Natural killer cell (primary cell): ENCODE results near the gene CCDC187. TPM values are rescaled to one million over a fixed set of nuclear protein-coding genes. Genes with fewer than 3 reads are reported as not detected.

Experiments used
- ATAC-seq, 3 donors: fragments of 150-1000 bp in 2 of 3; fragments of 200-7000 bp in 1 of 3; cut with Tn5 transposase; 1 replicate in 1 of 3; 2 replicates in 2 of 3; pipeline ENCODE4 v1.10.0; 2021; ENCODE audit warnings: mild to moderate bottlenecking in 2 of 3, moderate library complexity in 2 of 3
- DNase-seq, 2 donors: peaks; one replicate each; pipeline versions ENCODE4 v3.0.0 to v3.0.0-alpha.2; 2013 to 2021; ENCODE audit warnings: mixed read lengths in 1 of 2
- H3K27ac ChIP-seq: one replicate; pipeline ENCODE4 v1.5.1; 2013; ENCODE audit warnings: mild to moderate bottlenecking, low read length
- H3K27me3 ChIP-seq: one replicate; pipeline ENCODE4 v1.6.1; 2013; ENCODE audit warnings: low read length; ENCODE audit not compliant: control insufficient read depth, insufficient read depth
- H3K36me3 ChIP-seq: one replicate; pipeline ENCODE4 v1.6.1; 2013; ENCODE audit warnings: low read length; ENCODE audit not compliant: control insufficient read depth, insufficient read depth
- H3K4me1 ChIP-seq: one replicate; pipeline ENCODE4 v1.6.1; 2013; ENCODE audit warnings: low read length; ENCODE audit not compliant: control insufficient read depth, insufficient read depth
- H3K4me3 ChIP-seq: one replicate; pipeline ENCODE4 v1.5.1; 2013; ENCODE audit warnings: low read length
- H3K9me3 ChIP-seq: one replicate; pipeline ENCODE4 v1.6.1; 2013; ENCODE audit warnings: low read length; ENCODE audit not compliant: control insufficient read depth, insufficient read depth
- H3K27ac Mint-ChIP-seq, 2 donors: one replicate each; pipeline ENCODE4 v1.8.0; 2022; ENCODE audit warnings: mild to moderate bottlenecking in 2 of 2, mixed read lengths in 2 of 2, moderate library complexity in 1 of 2
- H3K27me3 Mint-ChIP-seq, 2 donors: one replicate each; pipeline ENCODE4 v1.8.0; 2022; ENCODE audit warnings: low read depth in 2 of 2, mixed read lengths in 2 of 2
- H3K36me3 Mint-ChIP-seq: one replicate; pipeline ENCODE4 v1.8.0; 2022; ENCODE audit warnings: mixed read lengths
- H3K4me1 Mint-ChIP-seq, 2 donors: one replicate each; pipeline ENCODE4 v1.8.0; 2022; ENCODE audit warnings: mixed read lengths in 2 of 2
- H3K4me3 Mint-ChIP-seq: one replicate; pipeline ENCODE4 v1.8.0; 2022; ENCODE audit warnings: mild to moderate bottlenecking, moderate library complexity, mixed read lengths
- H3K9me3 Mint-ChIP-seq, 2 donors: one replicate each; pipeline ENCODE4 v1.8.0; 2022; ENCODE audit warnings: mixed read lengths in 2 of 2
- WGBS: methylation state at CpG from one replicate; pipeline ENCODE4 v1.1.7; 2013; ENCODE audit warnings: missing lambda C conversion rate; ENCODE audit not compliant: insufficient coverage; 5-methylcytosine and 5-hydroxymethylcytosine counted together
- intact Hi-C: fragments of 100-400 bp; cut with micrococcal nuclease; formaldehyde crosslinking; loops from one replicate; pipeline ENCODE4 v1.14.2; 2022
- total RNA-seq, 4 donors: library from RNA; stranded (reverse); fragments of 120-200 nt in 1 of 4; gene quantifications; one replicate each; pipeline versions ENCODE4 v1.2.3 to v1.2.4, GENCODE V29; 2013 to 2022
- TF ChIP-seq, protein P1 (sequence below): fragments of 200-600 bp; IDR thresholded peaks from one replicate; pipeline ENCODE4 v1.8.0; 2022; ENCODE audit warnings: antibody characterized with exemption

The CCDC187 gene
- total RNA-seq, 3 donors from 2014 or later (not counting 1 experiment from before 2014, with no cell fraction given), result 0.18 TPM; not detected in 2

DNA sequence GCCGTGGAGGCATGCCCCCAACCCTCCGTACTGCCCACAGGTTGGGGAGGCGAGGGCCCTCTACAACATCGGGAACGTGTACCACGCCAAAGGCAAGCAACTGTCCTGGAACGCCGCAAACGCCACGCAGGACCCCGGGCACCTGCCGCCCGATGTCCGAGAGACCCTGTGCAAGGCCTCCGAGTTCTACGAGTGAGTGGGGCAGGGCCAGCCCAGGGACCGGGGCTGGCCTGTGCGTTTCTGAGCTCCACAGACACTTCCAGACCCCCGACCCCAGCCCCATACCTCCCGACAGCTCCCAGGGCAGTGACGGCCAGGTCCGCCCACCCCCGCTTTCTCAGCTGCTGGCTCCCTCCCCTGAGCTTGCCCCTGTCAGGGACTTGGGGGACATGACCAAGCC, 33.0 kb upstream of the CCDC187 start:
- TF ChIP-seq, protein P1, sequence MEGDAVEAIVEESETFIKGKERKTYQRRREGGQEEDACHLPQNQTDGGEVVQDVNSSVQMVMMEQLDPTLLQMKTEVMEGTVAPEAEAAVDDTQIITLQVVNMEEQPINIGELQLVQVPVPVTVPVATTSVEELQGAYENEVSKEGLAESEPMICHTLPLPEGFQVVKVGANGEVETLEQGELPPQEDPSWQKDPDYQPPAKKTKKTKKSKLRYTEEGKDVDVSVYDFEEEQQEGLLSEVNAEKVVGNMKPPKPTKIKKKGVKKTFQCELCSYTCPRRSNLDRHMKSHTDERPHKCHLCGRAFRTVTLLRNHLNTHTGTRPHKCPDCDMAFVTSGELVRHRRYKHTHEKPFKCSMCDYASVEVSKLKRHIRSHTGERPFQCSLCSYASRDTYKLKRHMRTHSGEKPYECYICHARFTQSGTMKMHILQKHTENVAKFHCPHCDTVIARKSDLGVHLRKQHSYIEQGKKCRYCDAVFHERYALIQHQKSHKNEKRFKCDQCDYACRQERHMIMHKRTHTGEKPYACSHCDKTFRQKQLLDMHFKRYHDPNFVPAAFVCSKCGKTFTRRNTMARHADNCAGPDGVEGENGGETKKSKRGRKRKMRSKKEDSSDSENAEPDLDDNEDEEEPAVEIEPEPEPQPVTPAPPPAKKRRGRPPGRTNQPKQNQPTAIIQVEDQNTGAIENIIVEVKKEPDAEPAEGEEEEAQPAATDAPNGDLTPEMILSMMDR, result no peak
- no peaks in the 10 kb centered on the region for H3K4me1 ChIP-seq
- no peaks in the 10 kb centered on the region for H3K36me3 Mint-ChIP-seq

DNA sequence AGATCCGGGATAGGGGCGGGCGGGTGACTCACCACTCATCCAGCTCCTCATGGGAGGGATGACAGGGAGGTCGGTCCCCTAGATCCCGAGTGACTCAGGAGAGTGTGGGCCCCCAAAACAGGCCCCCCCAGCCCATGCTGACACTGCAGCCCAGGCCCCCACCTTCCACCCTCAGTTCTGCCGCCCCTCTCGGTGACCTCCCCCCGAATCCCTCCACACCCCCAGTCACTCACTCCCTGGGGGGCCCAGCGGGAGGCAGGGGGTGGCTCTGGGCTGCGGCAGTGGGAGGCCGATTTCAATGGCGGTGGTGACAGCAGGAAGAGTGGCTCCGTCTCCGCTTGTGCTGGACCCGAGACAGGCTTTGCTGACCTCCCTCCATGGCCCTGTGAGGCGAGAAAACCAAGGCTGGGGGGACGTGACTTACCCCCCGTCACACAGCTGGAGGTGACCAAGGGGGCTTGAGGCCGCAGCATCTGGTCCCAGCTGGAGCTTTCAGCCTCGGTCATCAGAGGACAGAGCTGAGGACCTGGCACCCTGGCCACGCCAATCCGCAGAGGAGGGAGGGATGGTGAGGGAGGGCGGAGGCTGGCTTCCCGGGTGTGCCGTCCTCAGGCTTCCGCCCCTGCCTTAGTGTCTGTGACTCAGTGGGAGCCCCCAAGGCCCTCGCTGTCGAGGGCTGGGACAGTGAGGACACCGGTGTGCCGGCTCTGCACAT, 32.4 kb upstream of the CCDC187 start:
- H3K27ac ChIP-seq, result no peak overlapping the region
- H3K27me3 ChIP-seq, result no peaks in the 10 kb centered on the region
- H3K4me3 Mint-ChIP-seq, result no peak overlapping the region
- no peaks in the 10 kb centered on the region for H3K4me1 ChIP-seq
- peaks cover 0 to 7% of the 10 kb centered on the region in 2 donors for H3K4me1 Mint-ChIP-seq
- TF ChIP-seq, protein P1, result no peak
- no peak overlapping the region for H3K4me3 ChIP-seq
- no peaks in the 10 kb centered on the region for H3K36me3 ChIP-seq
- no peak for ATAC-seq
- H3K27me3 Mint-ChIP-seq, result no peaks in the 10 kb centered on the region
- no peaks in the 10 kb centered on the region for H3K9me3 Mint-ChIP-seq
- H3K9me3 ChIP-seq, result no peaks in the 10 kb centered on the region
- no peaks in the 10 kb centered on the region for H3K36me3 Mint-ChIP-seq
- DNase-seq, result no peak
- no peak overlapping the region for H3K27ac Mint-ChIP-seq
- 94% methylated on average over 27 of the region's 30 CpGs for WGBS
- intact Hi-C loops, result no loop called here

More for the DNA sequence above, 33.0 kb upstream of the CCDC187 start:
- Mint-ChIP-seq H3K9me3 (no peaks in the 10 kb centered on the region), H3K27me3 (no peaks in the 10 kb centered on the region), H3K4me3 (no peak overlapping the region), H3K27ac (no peak overlapping the region), H3K4me1 (peaks cover 0 to 7% of the 10 kb centered on the region in 2 donors)
- Histone ChIP-seq H3K27ac (no peak overlapping the region), H3K4me3 (no peak overlapping the region), H3K27me3 (no peaks in the 10 kb centered on the region), H3K9me3 (no peaks in the 10 kb centered on the region), H3K36me3 (no peaks in the 10 kb centered on the region)
- intact Hi-C loops, result no loop called here
- WGBS, result 93% methylated on average over 23 of the region's 23 CpGs
- ATAC-seq (no peak), DNase-seq (no peak)

DNA sequence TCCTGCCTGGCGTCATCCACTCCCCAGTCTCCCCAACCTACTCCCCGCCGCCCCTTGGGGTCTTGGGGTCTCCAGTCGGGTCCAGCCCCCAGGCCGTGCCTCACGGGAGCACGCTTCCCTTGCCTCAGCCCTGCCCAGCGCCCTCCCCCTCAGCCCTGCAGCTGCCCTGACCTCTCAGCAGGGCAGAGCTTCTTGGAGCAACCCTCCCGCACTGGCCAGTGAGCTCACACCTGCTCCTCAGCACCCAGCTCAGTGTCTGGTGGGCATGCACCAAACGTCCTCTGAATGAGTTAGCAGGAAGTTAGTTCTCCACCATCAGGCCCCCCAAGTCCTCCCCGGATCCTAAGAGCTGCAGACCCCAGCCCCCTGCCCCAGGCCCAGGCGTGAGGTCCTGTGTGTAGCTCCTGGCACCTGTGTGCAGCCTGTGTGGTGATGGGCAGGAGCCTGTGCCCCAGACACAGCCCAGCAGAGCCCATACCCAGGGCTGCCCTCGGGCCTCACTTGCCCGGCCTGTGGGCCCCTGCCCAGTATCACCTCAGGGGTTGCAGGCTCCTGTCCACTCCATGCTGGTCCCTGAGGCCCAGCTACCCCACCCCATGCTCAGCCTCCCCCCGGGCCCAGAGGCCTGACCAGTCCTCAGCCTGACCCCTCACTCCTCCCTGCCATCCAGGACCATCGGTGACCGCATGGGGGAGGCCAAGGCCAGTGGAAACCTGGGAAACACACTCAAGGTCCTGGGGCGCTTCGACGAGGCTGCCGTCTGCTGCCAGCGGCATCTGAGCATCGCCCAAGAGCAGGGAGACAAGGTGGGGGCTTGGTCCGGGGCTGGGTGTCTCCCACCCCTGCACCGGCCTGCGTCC, 31.6 kb upstream of the CCDC187 start:
- H3K4me3 Mint-ChIP-seq, result no peak overlapping the region
- ATAC-seq, result no peak
- no peaks in the 10 kb centered on the region for H3K27me3 ChIP-seq
- 91% methylated on average over 26 of the region's 26 CpGs for WGBS
- intact Hi-C loops, result no loop called here
- H3K27ac Mint-ChIP-seq, result no peak overlapping the region
- H3K4me1 Mint-ChIP-seq, result peaks cover 0 to 7% of the 10 kb centered on the region in 2 donors
- TF ChIP-seq, protein P1, result no peak
- H3K36me3 ChIP-seq, result no peaks in the 10 kb centered on the region
- no peaks in the 10 kb centered on the region for H3K36me3 Mint-ChIP-seq
- H3K4me3 ChIP-seq, result no peak overlapping the region
- no peaks in the 10 kb centered on the region for H3K27me3 Mint-ChIP-seq
- no peaks in the 10 kb centered on the region for H3K4me1 ChIP-seq
- H3K9me3 Mint-ChIP-seq, result no peaks in the 10 kb centered on the region
- no peak overlapping the region for H3K27ac ChIP-seq
- DNase-seq, result no peak
- no peaks in the 10 kb centered on the region for H3K9me3 ChIP-seq
